Heart left ventricle (tissue), 16 donors: ENCODE measurements around the gene EIF4G1. TPM values are rescaled to one million over a fixed set of nuclear protein-coding genes. Genes with fewer than 3 reads are reported as not detected.

ENCODE experiments used
- ATAC-seq, 4 donors: fragments of 200-7000 bp; cut with Tn5 transposase; one replicate each; pipeline ENCODE4 v1.9.1; 2020 to 2022; ENCODE audit warnings: moderate library complexity in 4 of 4, mild to moderate bottlenecking in 3 of 4, moderate number of reproducible peaks in 1 of 4
- DNase-seq, 5 donors: peaks; one replicate each; pipeline ENCODE4 v3.0.0-alpha.2; 2020
- H3K27ac ChIP-seq, 12 donors: fragments of 200-600 bp; sonication (generic) in 4 of 12; one replicate each; pipeline versions ENCODE4 v1.5.0 to v1.8.0; 2016 to 2022; ENCODE audit warnings: mild to moderate bottlenecking in 2 of 12
- H3K27me3 ChIP-seq, 9 donors: fragments of 200-600 bp; sonication (generic) in 2 of 9; one replicate each; pipeline versions ENCODE4 v1.5.1 to v1.8.0; 2016 to 2022; ENCODE audit warnings: mild to moderate bottlenecking in 3 of 9
- H3K36me3 ChIP-seq, 9 donors: fragments of 200-600 bp; sonication (generic) in 2 of 9; one replicate each; pipeline versions ENCODE4 v1.5.0 to v1.8.0; 2018 to 2022; ENCODE audit warnings: mild to moderate bottlenecking in 2 of 9
- H3K4me1 ChIP-seq, 12 donors: fragments of 200-600 bp; sonication (generic) in 4 of 12; one replicate each; pipeline versions ENCODE4 v1.5.0 to v1.8.0; 2016 to 2022; ENCODE audit warnings: mild to moderate bottlenecking in 3 of 12
- H3K4me3 ChIP-seq, 12 donors: fragments of 200-600 bp; sonication (generic) in 4 of 12; one replicate each; pipeline versions ENCODE4 v1.5.0 to v1.8.0; 2017 to 2022; ENCODE audit warnings: mild to moderate bottlenecking in 9 of 12, moderate library complexity in 4 of 12
- H3K9me3 ChIP-seq, 12 donors: fragments of 200-600 bp; sonication (generic) in 4 of 12; one replicate each; pipeline versions ENCODE4 v1.5.0 to v1.8.0; 2016 to 2022; ENCODE audit warnings: mild to moderate bottlenecking in 1 of 12
- CTCF ChIP-seq, 12 donors: fragments of 200-600 bp; sonication (generic) in 4 of 12; IDR thresholded peaks; one replicate each; pipeline versions ENCODE4 v1.5.0 to v1.8.0; 2018 to 2022; ENCODE audit warnings: antibody characterized with exemption in 12 of 12, mild to moderate bottlenecking in 5 of 12
- POLR2A ChIP-seq, 2 donors: fragments of 450-650 bp; IDR thresholded peaks; one replicate each; pipeline ENCODE4 v1.6.1; 2017; ENCODE audit warnings: antibody characterized with exemption in 2 of 2, mild to moderate bottlenecking in 2 of 2, moderate library complexity in 2 of 2
- WGBS, 4 donors: extraction: QIAGEN DNeasy Blood & Tissue Kit in 2 of 4; methylation state at CpG; one replicate each; pipeline versions ENCODE4 v1.1.5 to v1.1.7; 2013 to 2018; 5-methylcytosine and 5-hydroxymethylcytosine counted together
- intact Hi-C, 10 donors: fragments of 100-400 bp; cut with DNase I; formaldehyde crosslinking; loops; one replicate each; pipeline versions ENCODE4 v1.11.1 to v1.14.2; 2022
- polyA plus RNA-seq, 2 donors: library from polyadenylated mRNA; stranded (reverse); fragments of 200-250 nt; gene quantifications; one replicate each; pipeline ENCODE4 v1.2.3, GENCODE V29; 2013
- total RNA-seq, 9 donors: library from RNA; depleted of rRNA in 2 of 9; stranded (reverse); fragments of >200 nt in 2 of 9; fragmentation: NEBNext Ultra II Directional in 3 of 9; extraction: Animal tissue kit (Norgen Biotek cat#: 25700) in 3 of 9; gene quantifications; one replicate each; pipeline versions ENCODE4 v1.1.0 to v1.2.4, GENCODE V29; 2016 to 2023
- donor health status: ischemic (EF 13 %, LVEDD 7.1; RV severe dilation, severe dysfunction).
- donor health status: healthy with polysubstance abuse.
- donor health status: DM: no; HTN: yes; CAD: no.
- donor health status: DM: no; HTN: no; CAD: no.
- donor health status: ischemic (EF 25% LVEDD 6.9; RV normal size, moderate dysfunction).
- donor health status: ischemic (EF 25% LVEDD 5.7; RV mildly dilated, moderate dysfunction).
- donor health status: healthy.
- donor health status: DM: yes; HTN: yes; CAD: no.
- donor health status: ischemic (EF 35%, LVEDD 5.7; RV mildly dilated, moderate dysfunction).
- donor health status: nonischemic (EF 11% LVEDD 7.7; RV severe dilation, severe dysfunction).
- donor health status: DM: yes; HTN: yes; CAD: no.
- donor health status: PGD.
- donor health status: ischemic (EF 29% LVEDD 5.4; RV normal size, mild dysfunction).
- donor health status: nonischemic (EF 23%, LVEDD 6.1; RV moderate dilation, normal function).

Gene EIF4G1
- total and polyA plus RNA-seq, 11 donors = 178 to 407 (median 229) TPM

GRCh38 chr3:184275381-184275701, 39.1 kb upstream of the EIF4G1 start:
- 67 to 72% (median 70%) methylated on average over 12 of the region's 12 CpGs for WGBS, 4 donors
- Histone ChIP-seq H3K4me1 (peaks cover 0 to 9% (median 0%) of the 10 kb centered on the region in 12 donors), H3K36me3 (no peaks in the 10 kb centered on the region), H3K9me3 (no peaks in the 10 kb centered on the region), H3K27ac (no peak overlapping the region), H3K4me3 (no peak overlapping the region), H3K27me3 (peaks cover 7 to 44% (median 13%) of the 10 kb centered on the region in 9 donors)
- intact Hi-C loops = no loop called here
- TF ChIP-seq CTCF (IDR thresholded peaks at IDR 0.05) (no peak), POLR2A (IDR thresholded peaks at IDR 0.05) (no peak)
- ATAC-seq (peak in 1 of 4 donors; percentile 12), DNase-seq (no peak)

GRCh38 chr3:184275961-184276910, 38.2 kb upstream of the EIF4G1 start, which contains the start of gene ECE2:
Gene ECE2 (plus strand): TSS chr3:184276022. CDS start chr3:184276154, 132 bp downstream.
- DNase-seq (no peak), ATAC-seq (peak in 2 of 4 donors; percentile 41 to 68)
- Histone ChIP-seq H3K9me3 (no peaks in the 10 kb centered on the region), H3K27ac (no peak within 1 kb of the TSS), H3K27me3 (peaks cover 7 to 43% (median 13%) of the 10 kb centered on the region in 9 donors), H3K36me3 (no peaks in the 10 kb centered on the region), H3K4me1 (peaks cover 0 to 9% (median 0%) of the 10 kb centered on the region in 12 donors), H3K4me3 (peak within 1 kb of the TSS in 3 of 12 donors; percentile 6 to 39 (median 28))
- no peak for TF ChIP-seq CTCF (IDR thresholded peaks at IDR 0.05)
- intact Hi-C loops = no loop called here
- 8 to 20% (median 12%) methylated on average over 26 to 65 of the region's 65 CpGs for WGBS, 4 donors

GRCh38 chr3:184277366-184277765, 37.0 kb upstream of the EIF4G1 start:
- WGBS, 4 donors = 82 to 93% (median 87%) methylated on average over 6 of the region's 6 CpGs

More at GRCh38 chr3:184277366-184277765, 37.0 kb upstream of the EIF4G1 start:
- ATAC-seq (no peak), DNase-seq (no peak)
- Histone ChIP-seq H3K4me1 (peaks cover 0 to 9% (median 0%) of the 10 kb centered on the region in 12 donors), H3K27ac (no peak overlapping the region), H3K36me3 (no peaks in the 10 kb centered on the region), H3K4me3 (no peak overlapping the region), H3K9me3 (no peaks in the 10 kb centered on the region), H3K27me3 (peaks cover 7 to 43% (median 13%) of the 10 kb centered on the region in 9 donors)
- intact Hi-C loops = no loop called here
- TF ChIP-seq POLR2A (IDR thresholded peaks at IDR 0.05) = no peak
- TF ChIP-seq CTCF (IDR thresholded peaks at IDR 0.05) = no peak
